ENCODE measurements around the gene IWS1.

GRCh38 chr2:127517465-127517864, 8.8 kb downstream of the IWS1 start:
- TF ChIP-seq CTCF (IDR thresholded peaks at IDR 0.05; ENCODE audit: low read length), result no peak
- no peak for TF ChIP-seq EZH2 (optimal IDR thresholded peaks at IDR 0.05; ENCODE audit: low read depth, low read length)
- TF ChIP-seq EZH2phosphoT487 (IDR thresholded peaks at IDR 0.05; ENCODE audit: low read length), result no peak
